NCI-H2107 (cell line): ENCODE results near the gene SLC16A8.
A peak's percentile ranks its signal among the peaks of the same experiment; 100 is the strongest.
"Not testable (repeated sequence)": the region's sequence is repeated elsewhere in the genome, so short reads cannot be mapped to it uniquely, and the experiment has no call there.

Experiments
- DNase-seq: peaks from one replicate; lab custom pipeline; 2025; lab: John Stamatoyannopoulos, UW

Gene SLC16A8

GRCh38 chr22:38043151-38044039 lies 40.6 kb downstream of the SLC16A8 start:
- no peak for DNase-seq

GRCh38 chr22:38042488-38042790 lies 41.5 kb downstream of the SLC16A8 start:
- DNase-seq: no peak

GRCh38 chr22:38041760-38042487 lies 42.1 kb downstream of the SLC16A8 start:
- no peak for DNase-seq

DNA sequence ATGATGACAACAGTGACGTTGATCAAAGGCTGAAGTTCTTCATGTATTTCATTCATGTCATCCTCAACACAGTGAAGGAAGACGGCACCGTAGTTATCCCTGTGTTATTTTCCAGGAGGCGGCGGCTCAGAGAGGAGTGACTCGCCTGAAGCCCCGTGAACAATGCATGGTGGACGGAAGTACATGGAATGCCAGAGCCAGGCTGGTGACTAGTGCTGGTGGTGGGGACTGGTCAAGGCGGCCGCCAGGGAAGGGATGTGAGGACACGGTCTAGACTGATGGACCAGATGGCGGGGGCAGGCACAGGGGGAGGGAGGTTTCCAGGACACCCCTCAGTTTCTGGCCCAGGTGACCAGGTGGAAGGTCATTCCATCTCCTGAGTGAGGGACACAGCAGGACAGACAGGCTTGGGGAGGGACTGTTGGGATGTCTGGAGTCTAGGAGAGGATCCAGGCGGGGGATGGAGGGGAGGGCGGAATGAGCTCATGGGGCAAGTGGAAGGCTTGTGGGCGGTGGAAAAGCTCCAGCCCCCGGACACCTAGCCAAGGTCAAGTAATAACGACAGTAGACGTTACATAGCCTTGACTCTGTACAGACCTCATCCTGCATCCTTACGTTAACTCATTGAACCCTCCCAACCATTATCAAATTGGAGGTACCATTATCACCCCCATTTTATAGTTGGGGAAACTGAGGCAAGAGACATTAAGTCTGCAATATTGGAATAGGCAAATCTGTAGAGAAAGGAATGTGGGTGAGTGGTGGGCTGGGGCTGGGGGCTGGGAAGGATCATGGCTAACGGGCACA lies 42.8 kb downstream of the SLC16A8 start:
- no peak for DNase-seq

DNA sequence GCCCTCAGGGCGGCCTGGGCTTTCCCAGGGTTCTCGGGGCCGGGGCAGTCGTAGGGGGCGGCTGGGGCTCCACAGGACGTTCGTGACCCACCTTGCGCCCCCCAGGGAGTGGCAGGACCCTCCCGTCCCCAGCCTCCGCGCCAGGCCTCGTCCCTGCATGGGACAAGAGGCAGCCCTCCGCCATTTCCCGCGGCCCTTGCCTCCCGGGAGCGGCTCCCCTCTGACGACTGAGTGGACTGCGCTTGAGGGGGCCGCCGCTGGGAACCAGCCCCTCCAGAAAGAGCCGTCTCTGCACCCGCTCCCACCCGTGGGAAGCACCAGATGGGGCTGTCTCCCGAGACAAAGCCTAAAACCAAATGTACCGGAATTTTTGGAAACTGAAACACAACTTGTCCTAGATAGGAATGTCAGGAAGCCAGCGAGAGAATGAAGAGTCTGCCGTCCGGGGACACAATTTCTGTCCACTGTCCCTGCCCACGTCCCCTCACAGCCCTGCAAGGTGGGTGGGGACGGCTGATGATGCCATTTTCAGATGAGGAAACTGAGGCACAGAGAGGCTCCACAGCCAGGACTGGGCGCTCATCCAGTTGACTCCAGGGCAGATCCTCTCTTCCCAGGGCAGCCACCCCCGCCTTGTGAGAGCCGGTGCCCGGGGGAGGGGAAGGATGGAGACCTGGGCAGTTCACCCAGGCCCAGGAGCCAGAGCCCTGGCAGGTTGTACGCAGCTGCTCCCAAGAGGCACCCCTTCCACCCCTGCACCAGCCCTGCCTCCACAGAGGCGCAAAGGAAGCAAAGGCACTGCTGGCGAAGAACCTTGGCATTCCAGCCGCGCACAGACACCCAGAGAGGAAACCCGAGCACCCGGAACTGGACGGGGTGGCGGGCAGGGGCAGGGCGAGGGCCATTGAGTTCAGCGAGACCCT lies 44.8 kb downstream of the SLC16A8 start:
- no peak for DNase-seq

DNA sequence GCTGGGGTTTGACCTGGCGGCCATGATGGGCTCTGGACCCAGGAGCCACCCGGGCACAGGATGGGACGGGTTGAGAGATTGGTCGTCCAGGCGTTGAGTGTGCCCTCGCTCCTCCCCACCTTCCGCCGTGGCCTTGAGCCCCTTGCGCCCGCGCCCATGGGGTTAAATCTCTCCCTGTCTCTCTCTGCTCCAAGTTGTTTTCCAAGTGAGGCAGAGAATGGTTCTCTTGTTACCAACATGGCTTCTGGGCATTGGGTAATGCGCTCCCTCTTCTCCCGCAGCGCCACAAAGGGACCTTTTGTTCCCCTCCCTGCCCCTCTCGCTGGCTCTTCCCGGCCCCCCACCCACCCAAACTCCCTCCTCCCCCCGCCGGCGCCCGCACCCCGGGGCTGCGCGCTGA lies 45.6 kb downstream of the SLC16A8 start:
- no peak for DNase-seq

GRCh38 chr22:38037367-38038150 lies 46.4 kb downstream of the SLC16A8 start:
- DNase-seq: not testable (repeated sequence)

DNA sequence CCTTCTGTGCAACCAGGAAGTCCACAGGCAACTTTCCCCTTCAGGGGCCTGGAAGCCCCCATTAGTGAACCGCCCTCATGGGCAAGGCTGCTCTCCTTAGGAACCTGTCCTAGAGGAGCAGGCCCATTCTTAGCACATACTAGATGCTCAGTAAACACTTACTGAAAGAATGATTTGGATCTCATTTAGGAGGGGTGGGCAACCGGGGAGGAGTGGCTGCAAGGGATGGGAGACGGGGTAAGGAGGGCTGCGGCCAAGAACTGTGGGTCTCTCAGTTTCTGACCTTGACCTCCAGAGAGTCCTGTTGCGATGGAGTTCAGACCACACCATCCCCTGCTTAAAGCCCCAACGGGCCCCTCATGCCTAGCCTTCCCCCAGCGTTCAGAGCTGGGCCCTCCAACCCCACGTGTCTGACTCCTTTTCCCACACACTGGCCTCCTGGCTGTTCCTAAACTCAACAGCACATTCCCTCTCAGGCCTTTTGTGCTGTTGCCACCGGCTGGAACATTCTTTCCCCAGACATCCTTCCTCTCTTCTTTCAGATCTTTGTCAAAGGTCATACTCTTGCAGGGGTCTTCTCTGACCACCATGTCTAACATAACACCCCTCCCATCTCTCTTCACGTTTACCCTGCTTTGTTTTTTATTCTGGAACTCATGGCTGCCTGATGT lies 47.5 kb downstream of the SLC16A8 start:
- no peak for DNase-seq

DNA sequence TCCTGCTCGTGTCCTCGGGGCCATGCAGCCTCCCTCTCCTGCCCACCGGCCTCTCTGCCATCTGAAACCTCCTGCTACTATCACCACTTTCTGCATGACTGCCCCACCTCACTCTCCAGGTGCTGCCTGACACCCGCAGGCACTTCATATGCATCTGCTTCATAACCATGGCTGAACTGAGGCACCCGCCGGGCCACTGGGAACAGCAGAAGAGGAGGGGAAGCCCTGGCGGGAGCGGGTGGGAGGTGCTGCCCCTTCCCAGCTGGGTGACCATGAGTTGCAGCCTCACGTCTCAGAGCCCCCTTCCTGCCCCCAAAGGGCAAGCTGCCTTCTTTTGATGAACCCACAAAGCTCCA lies 48.5 kb downstream of the SLC16A8 start:
- DNase-seq: peak; percentile 28

DNA sequence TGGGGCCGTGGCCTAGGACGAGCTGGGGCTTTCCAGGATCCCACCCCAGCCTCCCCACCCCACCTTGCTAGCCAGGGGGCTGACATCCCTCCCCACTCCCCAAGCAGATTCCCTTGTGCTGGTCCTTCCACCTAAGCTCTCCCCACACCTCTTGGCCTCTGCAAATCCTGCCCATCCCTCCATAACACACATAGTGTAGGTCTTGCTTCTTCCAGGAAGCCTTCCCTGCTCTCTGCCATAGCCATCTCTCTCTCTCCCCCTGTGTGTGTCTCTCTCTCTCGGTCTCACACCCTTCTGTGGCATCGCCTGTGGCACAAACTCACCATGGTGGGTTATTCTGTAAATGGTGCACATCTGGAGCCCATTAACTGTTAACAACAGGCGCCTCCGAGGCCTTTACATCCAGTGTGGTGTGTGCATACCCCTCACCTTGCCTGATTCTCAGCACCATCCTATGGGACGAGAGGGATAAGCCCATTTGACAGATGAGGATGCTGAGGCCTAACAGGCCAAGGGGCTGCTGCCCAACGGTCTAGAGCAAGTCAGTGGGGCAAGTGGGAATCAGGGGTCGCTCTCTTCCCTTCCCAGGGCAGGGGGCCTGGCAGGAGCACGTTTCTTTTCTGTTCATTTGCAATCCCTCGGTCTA lies 49.0 kb downstream of the SLC16A8 start:
- DNase-seq: no peak

DNA sequence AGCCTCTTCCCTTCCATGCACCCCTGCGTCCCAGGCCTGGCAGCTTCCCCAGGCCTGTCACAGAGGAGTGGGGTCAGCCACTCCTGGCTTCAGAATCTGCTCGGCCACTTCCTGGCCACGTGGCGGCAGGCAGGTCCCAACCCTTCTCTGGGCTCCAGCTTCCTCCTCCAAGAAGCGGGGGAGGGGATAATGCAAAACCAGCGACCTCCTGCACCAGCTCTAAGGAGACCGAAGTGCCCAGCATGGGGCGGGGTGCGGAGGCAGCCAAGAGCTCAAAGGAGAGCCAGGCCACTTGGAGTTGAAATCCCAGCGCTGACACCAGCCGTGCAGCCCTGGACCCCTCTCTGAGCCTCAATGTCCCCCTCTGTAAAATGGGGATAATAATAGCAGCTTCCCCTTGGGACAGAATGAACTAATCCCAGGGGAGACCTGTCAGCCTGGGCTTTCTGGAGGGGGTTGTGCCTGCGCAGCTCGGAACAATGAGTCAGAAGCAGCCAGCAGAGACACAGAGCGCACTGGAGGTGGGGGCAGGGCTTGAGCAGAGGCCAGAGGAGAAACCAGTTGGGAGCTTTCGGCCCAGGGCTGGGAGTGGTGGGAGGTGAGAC lies 49.6 kb downstream of the SLC16A8 start:
- DNase-seq: peak; percentile 42

- no peak for DNase-seq
Observed at GRCh38 chr22:38033522-38034277, 50.3 kb downstream of the SLC16A8 start.

DNA sequence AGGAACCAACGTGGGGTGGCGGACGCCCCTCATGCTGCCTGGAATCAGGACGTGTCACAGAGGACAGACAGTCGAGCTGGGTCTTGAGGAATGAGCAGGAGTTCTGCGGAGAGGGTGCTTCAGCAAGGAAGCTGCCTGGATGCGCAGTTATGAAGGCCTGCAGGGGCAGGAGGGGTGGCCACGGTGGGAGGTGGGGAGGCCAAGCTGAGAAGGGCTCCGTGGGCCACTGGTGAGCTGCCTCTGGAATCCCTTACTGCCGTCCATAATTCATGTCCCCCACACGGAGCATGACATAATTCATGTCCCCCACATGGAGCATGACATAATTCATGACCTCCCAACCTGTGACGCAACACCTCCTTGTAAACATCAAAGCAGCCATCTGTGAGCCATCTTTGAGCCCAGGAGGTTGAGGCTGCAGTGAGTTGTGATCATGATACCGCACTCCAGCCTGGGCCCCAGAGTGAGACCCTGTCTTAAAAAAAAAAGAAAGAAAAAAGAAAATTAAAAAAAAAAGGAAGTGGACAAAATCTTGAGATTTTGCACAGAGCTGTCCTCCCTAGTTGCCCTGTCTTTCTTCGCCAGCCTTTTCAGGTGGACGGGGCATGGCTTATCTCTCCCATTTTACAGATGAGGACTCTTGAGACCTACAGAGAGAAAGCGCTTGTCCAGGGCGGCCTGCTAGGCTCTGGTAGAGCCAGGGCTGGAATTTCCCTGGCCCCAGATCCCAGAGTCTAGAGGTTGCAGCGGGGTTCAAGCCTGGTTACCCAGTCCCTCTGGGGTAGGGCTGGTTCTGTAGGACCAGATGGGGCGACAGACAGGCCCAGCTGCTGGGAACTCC lies 51.1 kb downstream of the SLC16A8 start:
- no peak for DNase-seq

DNA sequence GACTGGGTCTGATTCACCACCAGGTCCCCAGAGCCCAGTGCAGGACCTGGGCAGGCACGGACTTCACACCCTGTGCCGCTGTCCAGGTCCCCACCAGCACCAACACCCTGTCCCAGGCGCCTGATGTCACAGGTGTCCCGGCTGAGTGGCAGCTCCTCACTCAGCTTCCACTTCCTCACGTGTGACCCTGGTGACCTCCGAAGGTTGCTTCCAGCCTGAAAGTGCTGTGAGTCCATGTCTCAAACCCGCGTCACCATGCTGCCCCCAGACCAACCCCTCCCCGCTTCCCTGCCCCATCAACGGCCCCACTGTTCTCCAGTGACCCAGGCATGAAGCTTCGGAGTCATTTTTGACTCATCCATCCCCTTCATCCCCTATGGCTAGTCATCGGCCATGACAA lies 52.5 kb downstream of the SLC16A8 start:
- DNase-seq: no peak

- DNase-seq: no peak
Observed at GRCh38 chr22:38030311-38031133, 53.5 kb downstream of the SLC16A8 start.

- no peak for DNase-seq
Observed at GRCh38 chr22:38029901-38030300, 54.1 kb downstream of the SLC16A8 start.

GRCh38 chr22:38029370-38029769 lies 54.6 kb downstream of the SLC16A8 start:
- DNase-seq: no peak
